Measurements from ENCODE around the gene ACOX1. TPM values are rescaled to one million over a fixed set of nuclear protein-coding genes. Genes with fewer than 3 reads are reported as not detected.
A peak's percentile ranks its signal among the peaks of the same experiment; 100 is the strongest.

Gene ACOX1
- total and polyA plus RNA-seq, 12 donors = 11.1 to 105 (median 92.1) TPM

- no peak overlapping the region for H3K27ac ChIP-seq
- no peaks in the 10 kb centered on the region for H3K36me3 ChIP-seq
- H3K4me3 ChIP-seq = no peak overlapping the region
- TF ChIP-seq, protein P1, sequence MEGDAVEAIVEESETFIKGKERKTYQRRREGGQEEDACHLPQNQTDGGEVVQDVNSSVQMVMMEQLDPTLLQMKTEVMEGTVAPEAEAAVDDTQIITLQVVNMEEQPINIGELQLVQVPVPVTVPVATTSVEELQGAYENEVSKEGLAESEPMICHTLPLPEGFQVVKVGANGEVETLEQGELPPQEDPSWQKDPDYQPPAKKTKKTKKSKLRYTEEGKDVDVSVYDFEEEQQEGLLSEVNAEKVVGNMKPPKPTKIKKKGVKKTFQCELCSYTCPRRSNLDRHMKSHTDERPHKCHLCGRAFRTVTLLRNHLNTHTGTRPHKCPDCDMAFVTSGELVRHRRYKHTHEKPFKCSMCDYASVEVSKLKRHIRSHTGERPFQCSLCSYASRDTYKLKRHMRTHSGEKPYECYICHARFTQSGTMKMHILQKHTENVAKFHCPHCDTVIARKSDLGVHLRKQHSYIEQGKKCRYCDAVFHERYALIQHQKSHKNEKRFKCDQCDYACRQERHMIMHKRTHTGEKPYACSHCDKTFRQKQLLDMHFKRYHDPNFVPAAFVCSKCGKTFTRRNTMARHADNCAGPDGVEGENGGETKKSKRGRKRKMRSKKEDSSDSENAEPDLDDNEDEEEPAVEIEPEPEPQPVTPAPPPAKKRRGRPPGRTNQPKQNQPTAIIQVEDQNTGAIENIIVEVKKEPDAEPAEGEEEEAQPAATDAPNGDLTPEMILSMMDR (IDR thresholded peaks at IDR 0.05) = no peak
- intact Hi-C loops (cut with DNase I) = loop anchor here in 8 of 10 donors (10.0 kb wide), 3 partner anchors 167 to 277 kb away; no protein-coding TSS in a partner anchor
- DNase-seq (no peak), ATAC-seq (no peak)
- H3K4me1 ChIP-seq = peaks cover 0 to 6% (median 4%) of the 10 kb centered on the region in 9 donors
- H3K9me3 ChIP-seq = no peaks in the 10 kb centered on the region
- peaks cover 0 to 20% (median 0%) of the 10 kb centered on the region in 7 donors for H3K27me3 ChIP-seq
- WGBS, 2 donors = 91 to 92% methylated on average over 21 of the region's 21 CpGs
These were observed 38.7 kb upstream of the ACOX1 start for GRCh38 chr17:76017481-76018339.

DNA sequence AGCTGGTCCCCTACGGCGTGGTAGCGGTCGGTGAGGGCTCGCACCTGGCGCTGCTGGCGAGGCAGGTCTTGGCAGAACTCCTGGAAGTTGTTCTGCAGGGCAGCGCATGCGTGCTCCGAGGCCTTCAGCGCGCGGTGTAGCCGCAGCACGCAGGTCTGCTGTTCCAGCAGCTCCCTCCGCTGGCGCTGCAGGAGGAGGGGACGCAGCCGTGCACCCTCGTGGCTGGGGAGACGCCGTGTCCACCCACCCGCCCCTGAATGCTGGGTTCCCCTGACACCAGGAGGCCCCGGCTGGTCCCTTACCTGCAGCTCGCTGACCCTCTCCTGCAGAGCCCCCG is 35.9 kb upstream of the ACOX1 start:
- Histone ChIP-seq H3K4me1 (peaks cover 0 to 6% (median 4%) of the 10 kb centered on the region in 9 donors), H3K36me3 (no peaks in the 10 kb centered on the region), H3K4me3 (no peak overlapping the region), H3K27me3 (peaks cover 0 to 14% (median 0%) of the 10 kb centered on the region in 7 donors), H3K27ac (no peak overlapping the region), H3K9me3 (no peaks in the 10 kb centered on the region)
- DNase-seq (no peak), ATAC-seq (peak in 1 of 8 donors; percentile 11)
- WGBS, 2 donors = 80 to 82% methylated on average over 26 of the region's 26 CpGs
- TF ChIP-seq, protein P1 (IDR thresholded peaks at IDR 0.05) = no peak
- intact Hi-C loops (cut with DNase I) = loop anchor here in 8 of 10 donors (5.0 to 10.0 kb wide), 4 partner anchors 170 to 282 kb away; no protein-coding TSS in a partner anchor

GRCh38 chr17:76014100-76014924 is 35.3 kb upstream of the ACOX1 start:
- intact Hi-C loops (cut with DNase I) = loop anchor here in 8 of 10 donors (5.0 to 10.0 kb wide), 4 partner anchors 170 to 283 kb away; no protein-coding TSS in a partner anchor
- Histone ChIP-seq H3K4me3 (no peak overlapping the region), H3K27ac (no peak overlapping the region), H3K36me3 (no peaks in the 10 kb centered on the region), H3K27me3 (peaks cover 0 to 11% (median 0%) of the 10 kb centered on the region in 7 donors), H3K4me1 (peaks cover 0 to 6% (median 4%) of the 10 kb centered on the region in 9 donors), H3K9me3 (no peaks in the 10 kb centered on the region)
- DNase-seq (peak; percentile 54 to 68), ATAC-seq (peak; percentile 65 to 88 (median 82))
- TF ChIP-seq, protein P1 (IDR thresholded peaks at IDR 0.05) = peak; percentile 89 to 98 (median 95)
- 25 to 26% methylated on average over 19 of the region's 19 CpGs for WGBS, 2 donors

GRCh38 chr17:76013377-76013932 is 34.5 kb upstream of the ACOX1 start:
- no peak overlapping the region for H3K27ac ChIP-seq
- DNase-seq = no peak
- H3K9me3 ChIP-seq = no peaks in the 10 kb centered on the region
- TF ChIP-seq, protein P1 (IDR thresholded peaks at IDR 0.05) = no peak
- intact Hi-C loops (cut with DNase I) = loop anchor here in 9 of 10 donors (2.0 to 10.0 kb wide), 5 partner anchors 39 to 284 kb away; no protein-coding TSS in a partner anchor
- peaks cover 0 to 9% (median 0%) of the 10 kb centered on the region in 7 donors for H3K27me3 ChIP-seq
- 74 to 77% methylated on average over 14 to 15 of the region's 15 CpGs for WGBS, 2 donors
- peaks cover 0 to 6% (median 4%) of the 10 kb centered on the region in 9 donors for H3K4me1 ChIP-seq
- no peak overlapping the region for H3K4me3 ChIP-seq
- no peaks in the 10 kb centered on the region for H3K36me3 ChIP-seq
- no peak for ATAC-seq
